Stimulated activated CD4-positive, alpha-beta T cell treated with anti-CD3 and anti-CD28 coated beads, Interleukin-2, amount 100 ng/mL, for 24 hours (primary cell): ENCODE measurements around the gene SYTL2.

ENCODE experiments used
- DNase-seq, 2 donors: peaks; one replicate each; pipeline ENCODE4 v3.0.0-alpha.2; 2020

Gene SYTL2

DNA sequence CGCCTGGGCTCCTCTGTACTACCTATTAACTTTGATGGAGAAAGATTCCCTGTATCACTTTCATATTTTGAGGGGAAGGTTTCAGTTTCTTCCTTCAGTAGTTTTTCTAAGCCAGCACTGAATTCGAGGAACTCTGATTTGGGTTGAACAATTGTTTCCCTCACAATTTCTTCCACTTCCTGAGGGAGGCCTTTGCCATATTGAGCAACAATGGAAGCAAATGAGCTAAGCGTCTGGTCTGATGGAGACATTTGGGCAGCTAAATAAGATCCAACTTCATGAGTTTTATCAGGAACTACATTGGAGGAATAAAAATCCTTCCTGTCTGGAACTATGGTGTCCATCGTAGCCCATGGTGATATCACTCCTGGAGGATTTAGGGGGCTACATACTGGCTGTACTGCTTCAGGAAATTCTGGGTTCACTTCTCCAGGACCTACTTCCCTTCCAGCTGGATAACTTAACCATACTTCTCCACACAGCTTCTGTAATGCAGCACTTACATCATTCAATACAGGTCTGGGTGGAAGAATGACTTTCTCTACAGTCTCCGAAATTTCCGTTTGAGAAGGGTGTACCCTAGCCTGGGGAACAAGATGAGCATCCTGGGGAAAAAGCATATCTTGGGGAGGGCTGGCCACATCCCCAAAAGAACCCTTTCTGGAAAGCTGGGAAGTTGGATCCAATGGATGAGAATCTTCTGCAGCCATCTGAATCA, 86.0 kb downstream of the SYTL2 start:
- DNase-seq: no peak

DNA sequence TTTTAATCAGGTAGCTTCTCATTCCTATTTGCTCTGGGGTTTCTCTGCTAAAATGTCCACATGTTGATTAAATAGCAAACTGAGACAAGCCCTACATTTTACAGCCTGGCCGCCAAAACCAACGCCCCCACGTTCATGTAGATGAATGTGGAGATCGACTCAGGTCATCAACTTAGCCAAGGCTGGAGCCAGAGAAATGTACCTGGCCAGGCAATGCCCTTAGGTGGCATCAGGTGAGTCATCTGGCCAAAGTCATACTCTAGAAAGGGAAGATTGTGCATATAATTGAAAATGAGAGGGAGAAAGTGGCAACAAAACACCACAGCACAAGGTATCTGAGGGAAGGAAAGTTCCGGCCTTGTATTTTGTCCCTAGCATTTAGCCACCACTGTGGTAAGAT, 87.9 kb downstream of the SYTL2 start:
- no peak for DNase-seq

- DNase-seq: no peak
These were observed 89.8 kb downstream of the SYTL2 start for GRCh38 chr11:85721191-85721590.

GRCh38 chr11:85718991-85719807, 91.7 kb downstream of the SYTL2 start:
- DNase-seq: no peak

- no peak for DNase-seq
These were observed 92.6 kb downstream of the SYTL2 start for GRCh38 chr11:85718126-85718943.

- DNase-seq: no peak
These were observed 93.5 kb downstream of the SYTL2 start for GRCh38 chr11:85717429-85717828.

GRCh38 chr11:85712953-85713352, 98.0 kb downstream of the SYTL2 start:
- no peak for DNase-seq

- DNase-seq: no peak
These were observed 100.0 kb downstream of the SYTL2 start for GRCh38 chr11:85710917-85711316.

GRCh38 chr11:85709941-85710702, 100.8 kb downstream of the SYTL2 start:
- no peak for DNase-seq

DNA sequence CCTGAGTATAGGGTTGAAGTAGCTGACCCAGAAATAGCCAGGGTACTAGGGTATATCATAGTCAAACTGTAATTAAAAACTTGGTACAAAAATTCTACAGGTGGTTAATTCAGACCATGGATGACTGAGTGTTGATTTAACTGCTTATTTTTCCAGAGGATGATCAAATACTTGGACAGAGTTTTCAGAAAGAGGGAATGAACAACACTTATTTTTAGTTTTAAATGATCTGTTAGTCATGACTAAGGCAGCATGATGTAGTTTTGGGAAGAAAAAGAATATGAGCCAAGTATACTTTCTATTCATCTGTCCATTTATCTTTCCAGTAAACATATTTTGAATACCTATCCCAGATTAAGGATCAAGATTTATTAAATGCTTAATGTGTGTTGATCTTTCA, 105.1 kb downstream of the SYTL2 start:
- no peak for DNase-seq

DNA sequence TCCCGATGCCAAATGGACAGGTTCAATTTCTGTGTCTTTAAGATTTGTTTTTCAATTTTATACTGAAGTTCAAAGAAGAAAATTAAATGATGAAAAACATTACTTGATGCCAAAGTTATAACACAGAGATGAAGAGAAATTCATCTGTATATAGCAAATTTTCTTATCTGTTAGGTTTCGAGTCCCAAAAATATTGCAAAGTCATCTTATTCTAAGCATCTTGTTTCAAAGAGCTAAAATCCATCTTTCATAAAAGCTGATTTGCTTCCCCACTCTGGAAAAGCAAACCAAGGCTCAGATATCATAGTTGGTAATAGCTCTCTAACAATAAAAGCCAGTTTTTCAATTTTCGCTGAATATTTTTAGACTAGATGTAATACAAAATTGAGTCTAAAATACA, 106.0 kb downstream of the SYTL2 start:
- no peak for DNase-seq

- no peak for DNase-seq
These were observed 110.8 kb downstream of the SYTL2 start for GRCh38 chr11:85699957-85700741.

- no peak for DNase-seq
These were observed 112.7 kb downstream of the SYTL2 start for GRCh38 chr11:85698195-85698594.

- DNase-seq: no peak
These were observed 113.2 kb downstream of the SYTL2 start for GRCh38 chr11:85697747-85698146.

DNA sequence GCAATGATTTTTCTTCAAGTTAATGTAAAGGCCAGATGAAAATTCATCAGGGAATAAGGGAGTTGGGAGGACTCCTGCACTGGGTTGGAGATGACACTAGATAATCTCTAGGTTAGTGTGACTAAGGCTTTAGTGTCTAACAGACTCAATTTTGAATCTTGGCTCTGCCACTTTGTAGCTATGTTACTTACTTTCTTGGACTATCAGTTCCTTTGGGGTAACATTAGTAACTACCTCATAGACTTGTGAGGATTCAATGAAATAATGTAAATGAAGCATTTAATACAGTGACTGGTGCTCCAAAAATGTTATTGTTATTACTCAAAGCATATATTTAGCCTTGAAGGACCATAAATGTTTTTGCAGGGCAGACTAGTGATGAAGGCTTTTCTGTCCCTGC, 115.4 kb downstream of the SYTL2 start:
- DNase-seq: no peak

DNA sequence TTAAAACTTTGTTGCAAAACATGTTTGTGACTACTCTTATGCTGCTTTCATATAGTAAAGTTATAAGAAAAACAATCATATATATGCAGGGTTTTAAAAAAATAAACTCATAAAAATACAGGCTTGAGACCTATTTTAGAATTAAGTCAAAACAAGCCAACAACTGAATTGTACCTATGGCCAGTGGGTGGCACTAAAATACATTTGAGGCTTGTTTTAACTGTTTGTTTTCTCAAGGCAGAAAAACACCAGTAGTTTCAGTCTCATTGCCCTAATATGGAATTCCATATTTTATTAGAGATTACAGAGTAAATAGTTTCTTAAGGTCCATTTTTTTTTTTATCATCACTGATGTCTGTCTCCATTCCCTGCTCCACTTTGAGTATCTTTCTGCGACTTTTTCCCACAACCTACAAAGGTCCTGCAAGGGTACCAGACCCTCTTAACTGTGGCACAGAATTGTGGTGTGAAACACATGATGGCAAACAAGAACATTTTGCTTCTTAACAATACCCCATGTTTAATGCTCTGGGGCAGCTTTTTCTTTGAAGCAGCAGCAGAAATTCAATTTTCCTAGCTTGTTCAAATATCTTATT, 116.5 kb downstream of the SYTL2 start:
- no peak for DNase-seq

GRCh38 chr11:85685820-85686459, 125.0 kb downstream of the SYTL2 start, which contains the start of gene CCDC89:
TSS of gene CCDC89 (minus strand) at chr11:85686195. CDS start at chr11:85686130, 65 bp downstream.
- no peak for DNase-seq

GRCh38 chr11:85685125-85685819, 125.7 kb downstream of the SYTL2 start:
- DNase-seq: no peak

- DNase-seq: peak; percentile 73 to 76
These were observed 128.3 kb downstream of the SYTL2 start for GRCh38 chr11:85682330-85683305.
